C4-2B (cell line): ENCODE data around the gene CDCA3.

Experiments
- H3K27ac ChIP-seq: fragments of 450-650 bp; 2 replicates; pipeline ENCODE4 v1.5.1; 2017
- ZFX ChIP-seq: fragments of 450-650 bp; IDR thresholded peaks from 2 replicates; pipeline ENCODE4 v1.6.1; 2017
- TF ChIP-seq, protein P1 (sequence below): fragments of 450-650 bp; conservative IDR thresholded peaks from 2 replicates; pipeline ENCODE4 v1.5.1; 2017; ENCODE audit warnings: mild to moderate bottlenecking

The CDCA3 gene

DNA sequence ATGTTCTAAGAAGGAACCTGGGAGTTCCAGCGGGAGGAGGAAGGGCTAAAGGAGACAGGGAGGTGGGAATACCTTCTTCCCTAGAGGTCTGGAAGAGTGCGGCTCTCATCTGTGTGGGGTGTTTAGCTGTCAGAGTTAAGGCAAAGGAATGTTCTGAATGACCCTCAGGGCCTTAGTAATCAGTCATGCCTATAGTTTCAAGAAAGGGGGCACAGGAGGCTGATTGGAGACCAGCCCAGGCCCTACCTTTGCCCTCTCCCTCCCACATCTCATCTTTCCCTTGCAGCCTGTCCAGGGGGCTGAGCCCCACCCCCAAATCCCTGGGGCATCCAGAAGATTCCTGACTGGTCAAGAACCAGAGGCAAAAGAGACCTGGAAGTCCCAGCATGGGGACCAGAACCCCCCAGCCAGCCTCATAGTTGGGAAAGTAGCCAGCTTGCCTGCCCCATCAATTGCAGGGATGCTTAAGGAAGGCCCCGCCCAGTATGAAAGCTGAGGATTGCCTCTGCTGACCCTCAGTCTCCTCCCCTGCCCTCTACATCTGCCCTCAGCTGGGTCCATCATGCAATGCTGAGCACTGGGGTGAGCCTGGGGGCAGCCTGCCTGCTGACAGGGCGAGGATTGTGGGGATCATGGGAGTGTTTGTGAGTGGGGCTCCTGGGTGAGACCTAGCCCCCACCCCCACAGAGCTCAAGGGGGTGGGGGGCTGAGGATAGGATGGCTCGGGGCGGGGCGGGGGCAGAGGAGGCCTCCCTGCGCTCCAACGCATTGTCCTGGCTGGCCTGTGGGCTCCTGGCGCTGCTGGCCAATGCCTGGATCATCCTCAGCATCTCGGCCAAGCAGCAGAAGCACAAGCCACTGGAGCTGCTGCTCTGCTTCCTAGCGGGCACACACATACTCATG is 27.7 kb downstream of the CDCA3 start:
- H3K27ac ChIP-seq: no peak overlapping the region
- TF ChIP-seq, protein P1, sequence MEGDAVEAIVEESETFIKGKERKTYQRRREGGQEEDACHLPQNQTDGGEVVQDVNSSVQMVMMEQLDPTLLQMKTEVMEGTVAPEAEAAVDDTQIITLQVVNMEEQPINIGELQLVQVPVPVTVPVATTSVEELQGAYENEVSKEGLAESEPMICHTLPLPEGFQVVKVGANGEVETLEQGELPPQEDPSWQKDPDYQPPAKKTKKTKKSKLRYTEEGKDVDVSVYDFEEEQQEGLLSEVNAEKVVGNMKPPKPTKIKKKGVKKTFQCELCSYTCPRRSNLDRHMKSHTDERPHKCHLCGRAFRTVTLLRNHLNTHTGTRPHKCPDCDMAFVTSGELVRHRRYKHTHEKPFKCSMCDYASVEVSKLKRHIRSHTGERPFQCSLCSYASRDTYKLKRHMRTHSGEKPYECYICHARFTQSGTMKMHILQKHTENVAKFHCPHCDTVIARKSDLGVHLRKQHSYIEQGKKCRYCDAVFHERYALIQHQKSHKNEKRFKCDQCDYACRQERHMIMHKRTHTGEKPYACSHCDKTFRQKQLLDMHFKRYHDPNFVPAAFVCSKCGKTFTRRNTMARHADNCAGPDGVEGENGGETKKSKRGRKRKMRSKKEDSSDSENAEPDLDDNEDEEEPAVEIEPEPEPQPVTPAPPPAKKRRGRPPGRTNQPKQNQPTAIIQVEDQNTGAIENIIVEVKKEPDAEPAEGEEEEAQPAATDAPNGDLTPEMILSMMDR: no peak
- no peak for TF ChIP-seq ZFX

DNA sequence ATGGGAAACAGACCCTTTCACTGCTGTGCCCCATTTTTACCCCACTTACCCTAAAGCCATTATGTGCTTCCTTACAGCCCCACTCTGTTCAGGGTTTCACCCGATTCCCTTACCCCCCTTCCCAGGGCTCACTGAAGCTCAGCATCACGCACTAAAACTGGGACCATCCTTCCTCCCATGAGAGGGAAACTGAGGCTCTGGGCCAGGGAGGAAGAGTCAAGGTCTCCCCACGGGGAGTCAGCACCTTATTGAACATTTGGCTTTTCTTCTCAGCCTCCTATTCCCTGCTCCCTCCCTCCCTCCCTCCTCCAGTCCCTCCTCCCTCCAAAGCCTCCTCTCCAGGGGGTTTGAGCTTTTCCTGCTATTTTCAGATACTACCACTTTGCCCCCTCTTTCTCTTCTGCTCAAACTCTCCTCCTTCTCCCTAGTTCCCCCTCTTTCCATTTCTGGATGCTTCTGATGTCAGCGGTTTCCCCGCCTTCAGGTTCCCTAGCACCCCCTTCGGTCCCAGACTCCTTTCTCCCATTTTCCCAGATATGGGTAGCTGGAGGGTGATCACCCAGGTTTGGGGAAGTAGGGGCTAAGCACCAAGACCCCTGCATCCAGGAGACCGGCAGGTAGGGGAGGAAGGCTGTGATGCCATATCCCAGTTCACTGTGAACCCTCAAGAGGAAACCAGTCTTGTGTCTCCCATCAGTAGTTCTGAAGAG is 28.5 kb downstream of the CDCA3 start:
- TF ChIP-seq ZFX: no peak
- TF ChIP-seq, protein P1: no peak
- H3K27ac ChIP-seq: no peak overlapping the region

DNA sequence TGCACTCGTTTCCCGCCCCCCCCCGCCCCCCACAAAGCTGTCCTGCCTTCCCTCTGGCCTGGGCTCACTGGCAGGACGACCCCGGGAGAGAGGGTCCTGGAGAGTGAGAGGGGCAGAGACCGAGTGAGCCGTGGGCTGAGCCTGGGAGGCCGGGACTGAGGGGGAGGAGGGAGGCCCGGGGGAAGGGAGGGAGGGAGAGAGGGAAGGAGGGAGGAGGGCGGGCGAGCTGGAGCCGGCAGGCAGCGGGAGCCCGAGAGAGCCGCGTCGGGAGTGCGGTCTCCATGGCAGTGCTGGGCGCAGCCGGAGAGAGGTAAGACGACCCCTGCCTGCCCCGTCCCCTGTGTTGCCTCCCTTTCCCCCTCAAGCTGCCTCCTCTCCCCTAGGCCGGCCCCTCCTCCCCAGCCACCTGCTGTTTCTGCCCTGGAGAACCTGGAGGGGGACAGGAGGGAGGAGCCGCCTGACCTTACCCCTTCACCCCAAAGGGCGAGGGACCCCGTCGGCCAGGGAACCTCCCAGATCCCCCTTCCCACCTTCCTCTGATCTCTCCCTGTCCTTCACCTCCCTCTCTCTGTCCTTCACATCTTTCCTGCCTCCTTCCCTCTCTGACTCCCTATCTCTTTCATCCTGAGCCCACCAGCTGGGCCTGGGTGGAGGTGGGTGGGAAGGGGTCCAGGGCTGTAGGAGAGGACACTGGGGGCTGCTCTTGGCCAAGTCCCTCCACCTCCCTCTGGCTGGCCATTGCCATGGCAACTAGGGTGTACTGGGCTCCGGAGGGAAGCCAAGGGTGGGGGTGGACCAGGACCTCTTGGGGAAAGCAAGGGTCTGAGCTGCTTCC is 29.3 kb downstream of the CDCA3 start, which contains the start of gene GPR162:
Gene GPR162 (plus strand): TSS at position 231 of the 835 bp plus-strand sequence. CDS start 2,078 bp downstream, outside the sequence.
- TF ChIP-seq ZFX: no peak
- TF ChIP-seq, protein P1: no peak
- H3K27ac ChIP-seq: no peak within 1 kb of the TSS

DNA sequence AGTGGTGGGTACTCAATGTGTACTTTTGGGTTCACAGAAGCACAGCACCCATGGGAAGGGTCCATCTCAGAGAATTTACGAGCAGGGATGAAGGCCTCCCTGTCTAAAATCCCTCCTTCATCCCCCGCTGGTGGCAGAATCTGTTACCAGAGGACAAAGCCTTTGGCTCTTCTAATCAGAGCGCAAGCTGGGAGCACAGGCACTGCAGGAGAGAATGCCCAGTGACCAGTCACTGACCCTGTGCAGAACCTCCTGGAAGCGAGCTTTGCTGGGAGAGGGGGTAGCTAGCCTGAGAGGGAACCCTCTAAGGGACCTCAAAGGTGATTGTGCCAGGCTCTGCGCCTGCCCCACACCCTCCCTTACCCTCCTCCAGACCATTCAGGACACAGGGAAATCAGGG is 30.9 kb downstream of the CDCA3 start:
- TF ChIP-seq, protein P1: no peak
- TF ChIP-seq ZFX: no peak
- H3K27ac ChIP-seq: no peak overlapping the region

DNA sequence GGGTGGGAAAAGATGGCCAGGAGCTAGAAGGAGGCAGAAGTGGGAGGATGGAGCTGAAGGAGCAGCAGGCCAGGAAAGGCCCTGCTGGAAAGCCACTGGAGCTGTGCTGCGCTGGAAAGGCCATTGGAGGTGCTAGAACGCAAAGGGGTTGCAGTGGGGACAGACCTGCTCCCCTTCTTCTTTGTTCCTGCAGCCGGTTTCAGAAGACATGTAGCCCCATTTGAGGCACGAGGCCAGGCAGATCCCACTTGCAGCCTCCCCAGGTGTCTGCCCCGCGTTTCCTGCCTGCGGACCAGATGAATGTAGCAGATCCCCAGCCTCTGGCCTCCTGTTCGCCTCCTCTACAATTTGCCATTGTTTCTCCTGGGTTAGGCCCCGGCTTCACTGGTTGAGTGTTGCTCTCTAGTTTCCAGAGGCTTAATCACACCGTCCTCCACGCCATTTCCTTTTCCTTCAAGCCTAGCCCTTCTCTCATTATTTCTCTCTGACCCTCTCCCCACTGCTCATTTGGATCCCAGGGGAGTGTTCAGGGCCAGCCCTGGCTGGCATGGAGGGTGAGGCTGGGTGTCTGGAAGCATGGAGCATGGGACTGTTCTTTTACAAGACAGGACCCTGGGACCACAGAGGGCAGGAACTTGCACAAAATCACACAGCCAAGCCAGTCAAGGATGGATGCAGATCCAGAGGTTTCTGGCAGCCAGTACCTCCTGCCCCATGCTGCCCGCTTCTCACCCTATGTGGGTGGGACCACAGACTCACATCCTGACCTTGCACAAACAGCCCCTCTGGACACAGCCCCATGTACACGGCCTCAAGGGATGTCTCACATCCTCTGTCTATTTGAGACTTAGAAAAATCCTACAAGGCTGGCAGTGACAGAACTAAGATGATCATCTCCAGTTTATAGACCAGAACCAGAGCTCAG is 31.7 kb downstream of the CDCA3 start:
- TF ChIP-seq, protein P1: no peak
- TF ChIP-seq ZFX: no peak
- H3K27ac ChIP-seq: no peak overlapping the region

DNA sequence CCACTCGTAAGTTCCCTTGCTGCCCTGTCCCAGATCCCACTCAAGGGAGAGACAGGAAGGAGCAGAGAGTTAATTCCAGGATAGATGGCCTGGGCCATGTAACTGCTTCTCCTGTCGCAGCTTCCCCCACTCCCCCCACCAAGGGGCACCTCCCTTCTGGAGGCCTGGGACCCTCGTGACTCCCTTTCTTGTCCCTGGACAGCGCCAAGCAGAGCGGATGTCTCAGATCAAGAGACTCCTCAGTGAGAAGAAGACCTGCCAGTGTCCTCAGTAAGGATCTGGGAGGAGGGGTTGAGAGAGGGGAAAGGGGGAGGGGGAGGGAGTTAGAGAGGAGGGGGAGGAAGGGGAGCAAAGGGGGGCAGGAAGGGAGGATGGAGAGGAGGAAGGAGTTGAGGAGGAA is 32.4 kb downstream of the CDCA3 start:
- TF ChIP-seq ZFX: no peak
- TF ChIP-seq, protein P1: no peak
- H3K27ac ChIP-seq: no peak overlapping the region
